ENCODE data around the gene CBY2. TPM values are rescaled to one million over a fixed set of nuclear protein-coding genes. Genes with fewer than 3 reads are reported as not detected.
"Not testable (repeated sequence)": the region's sequence is repeated elsewhere in the genome, so short reads cannot be mapped to it uniquely, and the experiment has no call there.

CBY2 gene
- total RNA-seq, 1 donor from 2014 or later = not detected

GRCh38 chr13:45662162-45662561, 40.0 kb upstream of the CBY2 start:
- no peaks in the 10 kb centered on the region for H3K9me3 Mint-ChIP-seq (ENCODE audit: unreplicated experiment)
- no peak overlapping the region for H3K4me3 Mint-ChIP-seq (ENCODE audit: unreplicated experiment)
- H3K4me1 Mint-ChIP-seq (ENCODE audit: unreplicated experiment) = peaks cover 3% of the 10 kb centered on the region
- no peak for DNase-seq (ENCODE audit: low spot score)
- no peak overlapping the region for H3K27ac Mint-ChIP-seq (ENCODE audit: unreplicated experiment)
- no peaks in the 10 kb centered on the region for H3K27me3 Mint-ChIP-seq (ENCODE audit: unreplicated experiment)
- no peaks in the 10 kb centered on the region for H3K36me3 Mint-ChIP-seq (ENCODE audit: low read depth, unreplicated experiment)
- no peak for TF ChIP-seq CTCF (IDR thresholded peaks at IDR 0.05; ENCODE audit: unreplicated experiment)

DNA sequence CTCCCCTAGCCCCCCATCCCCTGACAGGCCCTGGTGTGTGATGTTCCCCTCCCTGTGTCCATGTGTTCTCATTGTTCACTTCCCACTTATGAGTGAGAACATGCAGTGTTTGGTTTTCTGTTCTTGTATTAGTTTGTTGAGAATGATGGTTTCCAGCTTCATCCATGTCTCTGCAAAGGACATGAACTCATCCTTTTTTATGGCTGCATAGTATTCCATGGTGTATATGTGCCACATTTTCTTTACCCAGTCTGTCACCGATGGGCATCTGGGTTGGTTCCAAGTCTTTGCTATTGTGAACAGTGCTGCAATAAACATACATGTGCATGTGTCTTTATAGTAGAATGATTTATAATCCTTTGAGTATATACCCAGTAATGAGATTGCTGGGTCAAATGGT, 39.2 kb upstream of the CBY2 start:
- not testable (repeated sequence) for H3K9me3 Mint-ChIP-seq (ENCODE audit: unreplicated experiment); H3K27ac Mint-ChIP-seq (ENCODE audit: unreplicated experiment); H3K36me3 Mint-ChIP-seq (ENCODE audit: low read depth, unreplicated experiment); H3K27me3 Mint-ChIP-seq (ENCODE audit: unreplicated experiment); H3K4me1 Mint-ChIP-seq (ENCODE audit: unreplicated experiment); H3K4me3 Mint-ChIP-seq (ENCODE audit: unreplicated experiment); DNase-seq (ENCODE audit: low spot score)

GRCh38 chr13:45669626-45670025, 32.5 kb upstream of the CBY2 start:
- DNase-seq (ENCODE audit: low spot score); H3K4me3 Mint-ChIP-seq (ENCODE audit: unreplicated experiment); H3K36me3 Mint-ChIP-seq (ENCODE audit: low read depth, unreplicated experiment); H3K27me3 Mint-ChIP-seq (ENCODE audit: unreplicated experiment); H3K9me3 Mint-ChIP-seq (ENCODE audit: unreplicated experiment); H3K4me1 Mint-ChIP-seq (ENCODE audit: unreplicated experiment): not testable (repeated sequence)
- H3K27ac Mint-ChIP-seq (ENCODE audit: unreplicated experiment) = peak overlapping the region; percentile 36

GRCh38 chr13:45670189-45670885, 31.8 kb upstream of the CBY2 start:
- Mint-ChIP-seq H3K9me3 (ENCODE audit: unreplicated experiment) (no peaks in the 10 kb centered on the region), H3K27ac (ENCODE audit: unreplicated experiment) (peak overlapping the region; percentile 36), H3K4me3 (ENCODE audit: unreplicated experiment) (no peak overlapping the region), H3K36me3 (ENCODE audit: low read depth, unreplicated experiment) (no peaks in the 10 kb centered on the region), H3K4me1 (ENCODE audit: unreplicated experiment) (peaks cover 10% of the 10 kb centered on the region), H3K27me3 (ENCODE audit: unreplicated experiment) (no peaks in the 10 kb centered on the region)
- no peak for DNase-seq (ENCODE audit: low spot score)
- TF ChIP-seq CTCF (IDR thresholded peaks at IDR 0.05; ENCODE audit: unreplicated experiment) = no peak

GRCh38 chr13:45674908-45675307, 27.2 kb upstream of the CBY2 start:
- Mint-ChIP-seq H3K27me3 (ENCODE audit: unreplicated experiment) (no peaks in the 10 kb centered on the region), H3K4me1 (ENCODE audit: unreplicated experiment) (peaks cover 44% of the 10 kb centered on the region), H3K27ac (ENCODE audit: unreplicated experiment) (peak overlapping the region; percentile 81), H3K4me3 (ENCODE audit: unreplicated experiment) (no peak overlapping the region), H3K9me3 (ENCODE audit: unreplicated experiment) (no peaks in the 10 kb centered on the region), H3K36me3 (ENCODE audit: low read depth, unreplicated experiment) (peaks cover 4% of the 10 kb centered on the region)
- DNase-seq (ENCODE audit: low spot score) = no peak
- TF ChIP-seq CTCF (IDR thresholded peaks at IDR 0.05; ENCODE audit: unreplicated experiment) = no peak

- no peak overlapping the region for H3K27ac Mint-ChIP-seq (ENCODE audit: unreplicated experiment)
- peaks cover 4% of the 10 kb centered on the region for H3K36me3 Mint-ChIP-seq (ENCODE audit: low read depth, unreplicated experiment)
These were observed 23.8 kb upstream of the CBY2 start for GRCh38 chr13:45678282-45678681.

More at GRCh38 chr13:45678282-45678681, 23.8 kb upstream of the CBY2 start:
- Mint-ChIP-seq H3K4me3 (ENCODE audit: unreplicated experiment) (no peak overlapping the region), H3K4me1 (ENCODE audit: unreplicated experiment) (peaks cover 56% of the 10 kb centered on the region), H3K27me3 (ENCODE audit: unreplicated experiment) (peaks cover 3% of the 10 kb centered on the region), H3K9me3 (ENCODE audit: unreplicated experiment) (no peaks in the 10 kb centered on the region)
- DNase-seq (ENCODE audit: low spot score) = no peak
- TF ChIP-seq CTCF (IDR thresholded peaks at IDR 0.05; ENCODE audit: unreplicated experiment) = no peak
